Measurements from ENCODE around the gene NRCAM.

Gene NRCAM

DNA sequence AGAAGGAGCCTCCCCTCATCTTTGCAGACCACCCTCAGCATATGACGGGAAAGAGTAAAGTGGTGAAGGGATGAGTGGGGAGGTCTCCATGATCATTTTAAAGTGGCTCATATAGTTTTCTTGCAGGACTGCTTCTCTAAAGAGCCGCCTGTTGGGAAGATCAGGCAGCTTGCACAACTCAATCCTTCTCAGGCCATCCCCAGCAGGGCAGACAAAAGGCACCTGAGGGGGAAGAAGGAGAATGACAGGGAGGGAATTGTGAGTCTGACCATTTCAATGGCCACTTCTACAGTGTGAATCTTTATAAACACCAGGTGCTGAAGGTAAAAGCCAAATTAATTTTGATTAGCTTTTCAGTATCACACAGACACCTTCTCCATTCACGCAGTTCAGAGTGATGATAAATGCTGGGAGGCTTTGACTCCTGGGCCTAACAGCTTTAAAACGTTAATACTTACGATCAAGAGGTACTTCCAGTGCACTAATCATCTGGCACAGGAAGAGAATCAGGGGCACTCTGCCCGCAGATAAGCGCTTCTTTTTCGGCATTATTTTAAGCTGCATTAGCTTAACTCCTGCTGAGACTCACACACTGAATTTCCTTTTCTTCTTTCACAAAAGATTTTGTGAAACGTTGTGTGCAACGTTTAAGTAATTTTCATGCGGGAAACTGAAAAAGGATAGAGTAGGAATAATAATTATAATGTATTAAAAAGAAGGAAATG, 216.6 kb downstream of the NRCAM start:
- H3K4me3 ChIP-seq (ENCODE audit: low read depth in 1 of 2, low read length in 1 of 2) = no peak overlapping the region
- H3K36me3 ChIP-seq = no peaks in the 10 kb centered on the region
- no peak overlapping the region for H3K27ac ChIP-seq
- no peaks in the 10 kb centered on the region for H3K4me1 ChIP-seq (ENCODE audit: control insufficient read depth in 1 of 2, insufficient read depth in 1 of 2, low read depth in 1 of 2, low read length in 1 of 2)
- no peaks in the 10 kb centered on the region for H3K27me3 ChIP-seq
- TF ChIP-seq, protein P1, sequence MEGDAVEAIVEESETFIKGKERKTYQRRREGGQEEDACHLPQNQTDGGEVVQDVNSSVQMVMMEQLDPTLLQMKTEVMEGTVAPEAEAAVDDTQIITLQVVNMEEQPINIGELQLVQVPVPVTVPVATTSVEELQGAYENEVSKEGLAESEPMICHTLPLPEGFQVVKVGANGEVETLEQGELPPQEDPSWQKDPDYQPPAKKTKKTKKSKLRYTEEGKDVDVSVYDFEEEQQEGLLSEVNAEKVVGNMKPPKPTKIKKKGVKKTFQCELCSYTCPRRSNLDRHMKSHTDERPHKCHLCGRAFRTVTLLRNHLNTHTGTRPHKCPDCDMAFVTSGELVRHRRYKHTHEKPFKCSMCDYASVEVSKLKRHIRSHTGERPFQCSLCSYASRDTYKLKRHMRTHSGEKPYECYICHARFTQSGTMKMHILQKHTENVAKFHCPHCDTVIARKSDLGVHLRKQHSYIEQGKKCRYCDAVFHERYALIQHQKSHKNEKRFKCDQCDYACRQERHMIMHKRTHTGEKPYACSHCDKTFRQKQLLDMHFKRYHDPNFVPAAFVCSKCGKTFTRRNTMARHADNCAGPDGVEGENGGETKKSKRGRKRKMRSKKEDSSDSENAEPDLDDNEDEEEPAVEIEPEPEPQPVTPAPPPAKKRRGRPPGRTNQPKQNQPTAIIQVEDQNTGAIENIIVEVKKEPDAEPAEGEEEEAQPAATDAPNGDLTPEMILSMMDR (IDR thresholded peaks at IDR 0.05) = no peak
- H3K9me3 ChIP-seq = no peaks in the 10 kb centered on the region

DNA sequence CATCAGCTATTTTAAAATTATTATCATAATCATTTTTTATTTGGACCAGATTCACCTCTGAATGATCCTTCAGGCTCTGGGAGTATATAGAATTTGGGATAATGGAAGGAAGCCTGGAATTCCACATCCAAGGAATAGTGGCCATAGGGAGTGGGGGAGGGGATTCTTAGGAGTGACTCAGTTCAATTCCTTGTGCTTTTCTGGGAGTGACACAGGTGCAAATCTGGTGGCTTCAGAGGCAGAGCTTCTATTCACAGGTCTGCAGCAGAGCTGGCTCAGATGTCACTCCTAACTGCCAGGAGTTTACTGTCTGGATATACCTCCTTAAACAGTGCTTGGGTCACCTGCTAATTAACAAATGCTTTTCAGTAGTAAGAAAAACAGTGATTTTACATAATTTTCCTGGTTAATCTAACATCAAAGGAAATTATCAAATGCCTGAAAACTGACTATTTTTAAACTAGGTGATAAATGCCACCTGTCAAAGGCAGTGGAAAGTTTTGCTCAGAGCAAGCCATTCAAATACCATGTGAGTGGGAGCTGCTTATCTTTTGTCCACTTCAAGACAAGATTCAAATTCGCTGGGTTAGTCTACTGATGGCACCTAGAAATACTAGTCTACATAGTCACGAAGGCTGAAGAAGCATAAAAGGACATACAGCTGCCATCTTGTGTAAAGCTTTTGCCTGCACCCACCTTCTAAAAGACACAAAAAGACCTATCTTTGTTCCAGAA, 219.4 kb downstream of the NRCAM start:
- TF ChIP-seq, protein P1 (IDR thresholded peaks at IDR 0.05) = no peak
- no peaks in the 10 kb centered on the region for H3K27me3 ChIP-seq
- no peaks in the 10 kb centered on the region for H3K9me3 ChIP-seq

DNA sequence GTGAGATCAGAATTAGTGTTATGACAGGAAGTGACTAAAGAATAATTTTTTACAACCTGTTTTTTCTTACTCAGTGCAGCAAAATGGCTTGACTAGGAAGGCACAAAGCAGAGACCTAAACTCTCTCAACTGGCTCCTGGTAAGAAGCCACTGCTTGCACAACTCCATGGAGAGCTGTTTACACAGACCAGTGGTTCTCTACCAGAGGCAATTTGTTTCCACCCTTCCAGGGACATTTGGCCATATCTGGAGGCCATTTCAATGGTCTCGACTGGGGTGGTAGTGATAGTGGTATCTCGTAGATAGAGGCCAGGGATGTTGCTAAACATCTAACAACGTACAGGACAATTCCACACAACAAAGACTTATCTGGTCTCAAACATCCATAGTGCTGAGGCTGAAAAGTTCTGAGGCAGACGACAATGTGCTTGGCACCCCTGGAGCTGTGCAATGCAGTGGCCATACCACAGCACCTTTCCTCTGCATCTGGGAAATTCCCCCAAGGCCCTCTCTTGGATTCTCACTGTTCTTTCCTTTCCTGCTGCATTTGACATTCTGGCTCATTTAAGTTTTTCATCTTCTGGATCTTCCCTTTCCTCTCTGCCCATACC, 220.7 kb downstream of the NRCAM start:
- no peaks in the 10 kb centered on the region for H3K4me1 ChIP-seq (ENCODE audit: control insufficient read depth in 1 of 2, insufficient read depth in 1 of 2, low read depth in 1 of 2, low read length in 1 of 2)
- H3K4me3 ChIP-seq (ENCODE audit: low read depth in 1 of 2, low read length in 1 of 2) = no peak overlapping the region
- no peaks in the 10 kb centered on the region for H3K27me3 ChIP-seq
- no peak overlapping the region for H3K27ac ChIP-seq
- no peaks in the 10 kb centered on the region for H3K36me3 ChIP-seq
- TF ChIP-seq, protein P1 (IDR thresholded peaks at IDR 0.05) = no peak
- H3K9me3 ChIP-seq = no peaks in the 10 kb centered on the region

More for the DNA sequence above, 219.4 kb downstream of the NRCAM start:
- Histone ChIP-seq H3K4me1 (ENCODE audit: control insufficient read depth in 1 of 2, insufficient read depth in 1 of 2, low read depth in 1 of 2, low read length in 1 of 2) (no peaks in the 10 kb centered on the region), H3K27ac (no peak overlapping the region), H3K4me3 (ENCODE audit: low read depth in 1 of 2, low read length in 1 of 2) (no peak overlapping the region), H3K36me3 (no peaks in the 10 kb centered on the region)

DNA sequence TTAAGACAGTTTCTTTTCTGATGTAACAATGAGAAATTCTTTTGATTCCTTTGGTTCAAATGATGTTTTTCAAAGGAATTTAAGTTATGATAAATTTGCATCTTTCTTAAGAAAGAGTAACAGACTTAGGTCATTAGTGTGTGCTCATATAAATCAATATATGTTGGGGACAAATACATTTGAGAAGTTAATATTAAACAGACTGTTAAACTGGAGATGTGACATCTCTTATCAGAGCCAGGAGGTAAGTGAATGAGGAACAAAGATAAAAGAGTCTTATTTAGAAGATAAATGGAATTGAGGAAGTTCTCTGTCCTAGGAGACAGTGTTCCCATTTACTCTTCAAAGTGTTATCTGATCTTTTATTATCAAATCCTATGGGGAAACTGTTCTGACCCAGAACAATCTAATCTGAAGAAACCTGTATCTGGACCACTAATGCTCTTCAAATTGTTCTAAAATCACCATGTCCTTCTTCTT, 221.2 kb downstream of the NRCAM start:
- TF ChIP-seq, protein P1 (IDR thresholded peaks at IDR 0.05) = no peak
- Histone ChIP-seq H3K9me3 (no peaks in the 10 kb centered on the region), H3K27ac (no peak overlapping the region), H3K4me1 (ENCODE audit: control insufficient read depth in 1 of 2, insufficient read depth in 1 of 2, low read depth in 1 of 2, low read length in 1 of 2) (no peaks in the 10 kb centered on the region), H3K36me3 (no peaks in the 10 kb centered on the region), H3K27me3 (no peaks in the 10 kb centered on the region), H3K4me3 (ENCODE audit: low read depth in 1 of 2, low read length in 1 of 2) (no peak overlapping the region)

DNA sequence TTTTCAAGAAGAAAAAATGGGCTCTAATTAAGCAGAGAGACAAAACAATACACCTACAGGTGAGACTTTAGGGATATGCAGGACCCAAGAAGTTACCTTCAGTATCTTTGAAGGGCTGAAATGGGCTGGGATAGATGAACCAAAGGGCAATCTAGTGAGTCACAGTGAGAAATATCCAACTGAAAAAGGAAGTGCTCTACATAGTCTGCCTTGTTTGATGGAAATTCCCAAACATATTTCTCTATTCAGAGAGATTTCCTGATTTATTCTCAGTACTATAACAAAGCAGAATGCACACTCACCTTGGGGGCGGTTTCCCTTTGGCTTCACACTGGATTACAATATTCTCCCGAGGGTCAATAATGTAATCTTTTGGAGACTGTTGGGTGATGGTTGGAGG, 222.0 kb downstream of the NRCAM start:
- Histone ChIP-seq H3K4me1 (ENCODE audit: control insufficient read depth in 1 of 2, insufficient read depth in 1 of 2, low read depth in 1 of 2, low read length in 1 of 2) (no peaks in the 10 kb centered on the region), H3K9me3 (no peaks in the 10 kb centered on the region), H3K27me3 (no peaks in the 10 kb centered on the region), H3K4me3 (ENCODE audit: low read depth in 1 of 2, low read length in 1 of 2) (no peak overlapping the region), H3K36me3 (no peaks in the 10 kb centered on the region), H3K27ac (no peak overlapping the region)
- TF ChIP-seq, protein P1 (IDR thresholded peaks at IDR 0.05) = no peak
